Measurements from ENCODE around the gene RAB3C. TPM values are rescaled to one million over a fixed set of nuclear protein-coding genes. Genes with fewer than 3 reads are reported as not detected.
A peak's percentile ranks its signal among the peaks of the same experiment; 100 is the strongest.

The RAB3C gene
- total and polyA plus RNA-seq, 2 experiments from 2014 or later, result 15.0 to 30.6 TPM

GRCh38 chr5:58887311-58887710, 304.4 kb downstream of the RAB3C start (continued):
- TF ChIP-seq CTCF (conservative IDR thresholded peaks at IDR 0.05; ENCODE audit: low read depth in 2 of 2), result no peak
- TF ChIP-seq EZH2phosphoT487 (IDR thresholded peaks at IDR 0.05; ENCODE audit: unreplicated experiment), result no peak
- TF ChIP-seq EZH2 (IDR thresholded peaks at IDR 0.05; ENCODE audit: low read depth, unreplicated experiment), result no peak
- no peak for TF ChIP-seq CREB1 (CRISPR knock-in tag; IDR thresholded peaks at IDR 0.05; ENCODE audit: low read depth)
- no peak for TF ChIP-seq STAT1 (IDR thresholded peaks at IDR 0.05; ENCODE audit: unreplicated experiment)
- no peak for TF ChIP-seq ETS1 (IDR thresholded peaks at IDR 0.05)
- TF ChIP-seq JUNB (IDR thresholded peaks at IDR 0.05; ENCODE audit: unreplicated experiment), result no peak
- no peak for TF ChIP-seq POLR2AphosphoS5 (IDR thresholded peaks at IDR 0.05; ENCODE audit: low read depth)

DNA sequence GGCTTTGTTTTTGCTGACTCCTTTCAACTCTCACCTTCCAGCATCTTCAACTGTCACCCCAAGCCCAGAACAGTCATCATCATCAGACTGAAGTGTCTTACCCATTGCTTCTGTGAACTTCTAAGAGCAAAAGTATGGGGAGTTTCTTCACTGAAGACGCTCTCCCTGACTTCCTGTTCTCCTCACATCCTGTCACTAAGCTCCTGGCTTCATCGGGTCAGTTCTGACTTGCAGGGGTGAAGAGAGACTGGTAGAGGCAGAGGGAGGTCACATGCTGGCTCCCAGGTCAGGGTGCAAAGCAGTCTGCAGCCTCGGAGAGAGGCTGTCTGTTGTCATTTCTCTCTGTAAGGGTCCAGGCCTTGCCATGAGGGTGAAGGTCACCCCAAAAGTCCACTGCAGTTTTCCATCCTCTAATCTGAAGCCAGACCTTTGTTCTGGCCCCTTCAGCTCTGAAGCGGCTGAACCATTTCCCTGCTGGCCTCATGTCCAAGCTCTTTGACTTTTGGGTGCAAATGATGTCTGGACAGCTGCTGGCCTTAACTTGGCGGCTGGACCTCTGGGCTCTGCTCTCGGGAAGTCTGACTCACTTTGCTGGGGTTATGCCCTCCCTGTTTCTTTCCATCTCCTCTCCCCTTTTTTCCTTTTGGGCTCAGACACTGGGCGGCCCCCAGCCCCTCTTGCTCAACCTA, 305.0 kb downstream of the RAB3C start:
- Histone ChIP-seq H2AFZ (peak overlapping the region; percentile 74), H3K27ac (ENCODE audit: low read depth) (no peak overlapping the region), H3K27me3 (ENCODE audit: insufficient read depth) (no peaks in the 10 kb centered on the region), H4K20me1 (replicated peaks; ENCODE audit: insufficient read depth) (no peaks in the 10 kb centered on the region), H3K4me2 (no peak overlapping the region), H3K4me3 (no peak overlapping the region), H3F3A (replicated peaks; ENCODE audit: low read depth) (no peaks in the 10 kb centered on the region), H3K4me1 (ENCODE audit: insufficient read depth) (no peaks in the 10 kb centered on the region; the same call in 1 of the 2 replicates), H3K79me2 (replicated peaks; ENCODE audit: insufficient read depth) (no peaks in the 10 kb centered on the region), H3K9me2 (ENCODE audit: insufficient read depth) (no peaks in the 10 kb centered on the region), H3K36me3 (ENCODE audit: insufficient read depth) (no peaks in the 10 kb centered on the region)
- DNase-seq (ENCODE audit: low spot score) (no peak), ATAC-seq (no peak)
- H3K9me3 Mint-ChIP-seq, result peaks cover 8% of the 10 kb centered on the region; the same call in 2 of the 3 replicates
- no peaks in the 10 kb centered on the region for H3K27me3 Mint-ChIP-seq (ENCODE audit: insufficient read depth, low read depth, poor library complexity)
- H3K4me1 Mint-ChIP-seq, result peaks cover 17% of the 10 kb centered on the region
- no peak overlapping the region for H3K4me3 Mint-ChIP-seq
- TF ChIP-seq EZH2phosphoT487 (IDR thresholded peaks at IDR 0.05; ENCODE audit: unreplicated experiment) (no peak), JUNB (IDR thresholded peaks at IDR 0.05; ENCODE audit: unreplicated experiment) (no peak), CTCF (conservative IDR thresholded peaks at IDR 0.05; ENCODE audit: low read depth in 2 of 2) (no peak), ZNF114 (CRISPR knock-in tag; IDR thresholded peaks at IDR 0.05) (no peak)
- H3K27ac Mint-ChIP-seq, result peak overlapping the region; percentile 47; the same call in 1 of the 2 replicates
- H3K36me3 Mint-ChIP-seq (ENCODE audit: low read depth), result peaks cover 3% of the 10 kb centered on the region; the same call in 1 of the 3 replicates
